ENCODE data around the gene PPIL4.
"Not testable (repeated sequence)": the region's sequence is repeated elsewhere in the genome, so short reads cannot be mapped to it uniquely, and the experiment has no call there.

PPIL4 gene

DNA sequence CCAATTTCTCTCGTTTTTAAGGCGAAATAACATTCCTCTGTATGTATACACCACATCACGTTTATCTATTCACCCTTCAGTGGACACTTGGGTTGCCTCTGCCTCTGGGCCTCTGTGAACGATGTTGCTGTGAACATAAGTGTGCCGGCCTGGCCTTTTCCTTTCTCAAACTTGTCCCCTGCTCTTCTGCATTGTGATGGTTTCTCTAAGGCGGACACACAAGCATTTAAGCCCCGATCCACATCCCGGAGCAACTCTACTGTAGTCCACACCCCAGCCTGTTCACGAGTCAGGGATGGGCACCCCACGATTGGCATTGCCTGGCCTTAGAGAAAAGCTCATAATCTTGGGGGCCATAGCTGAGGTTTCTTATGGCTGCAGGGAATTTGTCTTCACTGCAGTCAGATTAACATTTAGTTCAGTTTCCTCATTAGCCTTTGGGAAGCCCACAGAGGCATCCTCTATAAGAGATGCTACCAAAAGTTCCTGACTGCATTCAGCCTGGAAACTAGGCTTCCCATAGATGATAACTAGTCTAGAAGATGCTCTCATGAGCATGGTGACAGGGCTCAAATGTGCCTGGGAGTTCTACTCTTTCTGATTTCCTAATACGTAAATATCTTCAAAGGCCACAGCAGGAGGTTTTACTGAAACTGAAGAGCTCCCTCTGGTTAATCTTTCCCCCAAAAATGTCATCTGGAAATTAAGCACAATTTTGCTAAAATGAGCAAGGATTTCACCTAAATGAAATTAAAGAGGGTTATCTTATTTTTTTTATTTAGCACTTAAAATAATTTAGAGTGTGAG lies 61.8 kb downstream of the PPIL4 start:
- DNase-seq (ENCODE audit: low spot score) = no peak

DNA sequence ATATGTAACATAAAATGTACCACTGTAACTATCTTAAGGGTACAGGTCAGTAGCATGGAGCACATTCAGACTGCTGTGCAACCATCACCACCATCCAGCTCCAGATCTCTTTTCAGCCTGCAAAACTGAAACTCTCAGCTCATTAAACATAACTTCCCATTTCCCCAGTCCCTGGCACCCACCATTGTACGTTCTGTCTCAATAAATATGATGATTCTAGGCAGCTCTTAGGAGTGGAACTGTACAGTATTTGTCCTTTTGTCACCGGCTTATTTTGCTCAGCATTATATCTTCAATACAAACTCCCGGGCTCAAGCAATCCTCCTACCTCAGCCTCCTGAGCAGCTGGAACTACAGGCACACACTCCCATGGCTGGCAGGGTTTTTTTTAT lies 62.5 kb downstream of the PPIL4 start:
- DNase-seq (ENCODE audit: low spot score) = no peak

DNA sequence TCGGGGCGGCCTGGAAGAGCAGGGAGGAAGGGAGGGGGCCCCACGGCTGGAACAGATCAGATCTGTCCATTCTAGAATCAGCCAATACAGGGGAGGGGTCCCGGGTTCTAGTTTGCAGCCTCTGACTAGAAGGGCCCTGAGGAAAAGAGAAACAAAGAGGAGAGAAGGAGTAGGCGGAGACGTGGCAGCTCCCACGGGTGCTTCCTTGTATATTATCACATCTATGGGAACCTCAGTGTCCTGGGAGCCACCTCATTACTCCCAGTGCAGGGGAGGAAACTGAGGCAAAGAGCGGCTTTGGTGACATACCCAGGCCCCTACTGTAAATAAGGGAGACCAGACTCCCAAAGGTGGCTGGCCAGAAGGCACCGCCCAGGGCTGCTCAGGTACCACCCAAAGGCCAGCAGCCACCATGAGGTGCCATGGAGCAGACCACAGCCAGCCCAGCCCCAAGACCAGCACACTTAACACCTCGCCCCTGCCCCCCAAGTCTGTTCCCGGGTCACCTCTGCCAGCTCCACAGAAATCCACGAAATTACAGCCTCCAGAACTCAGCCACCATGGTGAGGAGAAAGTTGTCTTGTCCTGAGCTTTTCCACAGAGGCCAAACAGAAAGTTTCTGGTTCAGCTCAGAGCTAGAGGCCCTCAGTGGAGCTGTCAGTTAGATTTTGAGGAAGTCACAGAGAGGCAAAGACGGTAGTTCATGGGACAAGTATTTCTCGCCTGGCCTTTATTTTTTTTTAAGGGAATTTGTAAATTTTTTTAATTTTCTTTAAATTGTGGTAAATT lies 63.1 kb downstream of the PPIL4 start:
- no peak for DNase-seq (ENCODE audit: low spot score)

DNA sequence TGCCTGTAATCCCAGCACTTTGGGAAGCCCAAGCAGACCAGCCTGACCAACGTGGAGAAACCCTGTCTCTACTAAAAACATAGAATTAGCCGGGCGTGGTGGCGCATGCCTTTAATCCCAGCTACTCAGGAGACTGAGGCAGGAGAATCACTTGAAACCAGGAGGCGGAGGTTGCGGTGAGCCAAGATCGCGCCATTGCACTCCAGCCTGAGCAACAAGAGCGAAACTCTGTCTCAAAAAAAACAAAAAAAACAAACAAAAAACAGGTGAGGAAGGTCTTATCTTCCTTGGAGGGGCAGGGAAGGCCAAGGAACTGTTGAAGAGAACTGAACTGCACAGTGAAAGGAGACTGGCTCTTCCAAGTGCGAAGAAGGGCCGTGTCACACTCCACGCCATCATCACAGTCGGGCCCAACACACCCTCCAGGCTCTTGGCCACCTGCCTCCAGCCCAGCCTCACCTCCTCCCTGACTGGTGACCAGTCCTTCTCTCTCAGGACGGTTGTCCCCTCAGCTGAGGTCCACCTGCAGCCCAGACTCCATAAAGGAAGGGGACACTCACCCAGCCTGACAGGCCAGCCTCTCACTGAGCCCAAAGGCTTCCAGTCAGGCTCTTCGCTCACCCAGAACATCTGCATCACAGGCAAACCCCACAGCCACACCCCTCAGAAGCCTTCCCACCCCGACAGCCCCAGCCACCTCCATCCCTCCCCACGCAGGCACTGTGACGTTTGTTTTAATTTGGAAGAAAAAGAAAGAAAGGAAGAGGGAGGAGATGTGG lies 65.2 kb downstream of the PPIL4 start:
- no peak for DNase-seq (ENCODE audit: low spot score)

DNA sequence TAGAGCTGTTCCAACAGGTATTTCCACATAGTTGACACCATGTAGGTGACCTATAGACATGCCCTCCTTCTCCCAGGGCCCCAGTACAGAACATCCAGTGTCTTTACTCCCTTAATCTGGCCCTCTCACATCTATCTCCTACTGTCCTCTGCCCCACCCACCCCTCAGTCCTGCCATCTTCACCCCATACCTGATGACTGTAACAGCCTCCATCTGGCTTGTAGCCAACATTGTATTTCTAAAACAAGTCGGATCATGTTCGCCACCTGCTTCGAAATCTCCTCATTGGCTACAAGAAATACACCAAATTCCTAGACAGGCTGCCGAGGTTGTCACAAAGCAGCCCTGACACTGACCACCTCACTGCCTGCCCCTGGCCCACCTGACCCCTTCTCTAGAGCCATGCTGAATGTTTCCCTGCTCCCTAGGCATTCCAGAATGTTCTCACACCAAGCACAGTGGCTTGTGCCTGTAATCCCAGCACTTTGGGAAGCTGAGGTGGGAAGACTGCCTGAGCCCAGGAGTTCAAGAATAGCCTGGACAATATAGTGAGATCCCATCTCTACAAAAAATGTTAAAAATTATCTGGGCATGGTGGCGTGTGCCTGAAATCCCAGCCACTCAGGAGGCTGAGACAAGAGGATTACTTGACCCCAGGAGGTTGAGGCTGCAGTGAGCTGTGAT lies 67.1 kb downstream of the PPIL4 start:
- no peak for DNase-seq (ENCODE audit: low spot score)

DNA sequence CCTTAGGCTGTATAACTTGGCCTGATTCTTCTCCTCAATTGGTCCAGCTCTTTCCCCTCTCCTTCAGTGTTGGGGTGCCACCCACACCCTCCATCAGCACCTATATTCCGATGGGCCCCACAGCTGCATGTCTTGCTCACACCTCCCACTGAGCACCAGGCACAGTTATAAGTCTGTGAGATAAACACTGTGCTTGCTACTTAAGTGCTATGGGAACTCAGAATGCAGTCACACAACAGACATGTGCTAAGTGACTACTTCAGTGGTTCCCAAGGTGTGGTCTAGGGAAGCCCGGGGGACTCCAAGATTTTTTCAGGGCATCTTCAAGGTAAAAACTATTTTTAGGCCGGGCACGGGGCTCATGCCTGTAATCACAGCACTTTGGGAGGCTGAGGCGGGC lies 68.3 kb downstream of the PPIL4 start:
- DNase-seq (ENCODE audit: low spot score) = no peak

DNA sequence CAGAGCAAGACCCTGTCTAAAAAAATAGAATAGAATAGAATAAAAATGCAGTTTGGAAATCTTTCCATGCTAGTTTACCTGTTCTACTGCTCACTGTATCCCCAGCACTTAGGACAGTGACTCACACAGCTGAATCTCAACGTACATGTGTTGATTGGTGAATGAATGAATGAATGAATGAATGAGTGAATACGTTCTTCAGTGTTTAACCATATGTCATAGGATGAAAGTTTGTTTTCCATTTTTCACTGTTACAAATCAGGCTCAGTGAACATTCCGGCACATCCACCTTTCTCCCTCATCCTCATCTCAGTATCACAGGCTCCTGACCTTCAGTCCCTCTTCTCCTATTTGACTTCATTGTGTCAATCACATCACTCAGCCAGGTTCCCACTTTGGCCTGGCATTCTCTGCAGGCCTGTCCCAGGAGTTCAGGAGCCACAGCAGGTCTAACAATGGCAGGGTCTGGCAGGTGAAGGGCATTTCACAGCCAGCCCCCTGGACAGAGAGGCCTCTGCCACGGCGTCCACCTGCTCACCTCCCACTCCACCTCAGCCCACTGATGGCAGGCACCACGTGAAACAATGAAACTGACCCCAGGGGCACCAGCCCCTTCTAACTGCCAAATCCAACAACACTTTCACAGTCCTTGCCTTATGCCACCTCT lies 68.9 kb downstream of the PPIL4 start:
- no peak for DNase-seq (ENCODE audit: low spot score)

DNA sequence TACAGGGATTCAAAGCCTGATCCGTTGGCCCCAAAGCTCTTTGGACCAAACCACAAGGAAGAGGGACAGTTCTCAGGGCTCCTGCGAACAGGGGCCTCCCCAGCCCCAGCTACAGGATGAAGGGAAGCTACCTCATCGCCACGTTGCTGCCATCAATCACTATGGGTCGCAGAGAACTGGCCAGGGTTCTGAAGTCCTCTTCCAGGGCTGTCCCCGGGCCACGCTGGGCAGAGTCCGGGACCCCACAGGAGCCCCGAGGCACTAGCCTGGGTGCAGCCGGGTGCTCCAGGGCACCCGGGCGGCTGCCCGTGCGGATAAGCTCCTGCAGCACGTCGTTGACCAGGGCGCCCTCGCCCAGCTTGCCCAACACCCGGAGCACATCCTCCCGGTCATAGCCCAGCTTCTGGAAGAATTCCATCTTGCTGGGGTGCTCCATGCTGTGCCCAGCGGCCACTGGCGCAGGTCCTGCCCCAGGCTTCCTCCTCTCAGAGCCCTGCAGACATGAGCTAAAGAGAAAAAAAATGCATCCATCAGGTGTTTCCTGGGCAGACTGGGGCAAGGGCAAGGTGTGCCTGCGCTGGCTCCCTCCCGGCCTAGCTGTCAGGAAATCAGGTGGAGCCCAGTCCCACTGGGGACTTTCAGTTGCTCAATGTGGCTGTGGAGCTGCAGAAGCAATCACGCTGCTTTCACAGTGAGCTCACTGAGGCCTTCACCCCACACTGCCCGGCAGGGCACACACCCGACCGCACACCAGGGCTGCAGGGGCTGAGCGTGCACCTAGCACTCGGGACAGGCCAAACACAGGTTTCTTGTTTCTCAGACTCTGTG lies 71.5 kb downstream of the PPIL4 start:
- DNase-seq (ENCODE audit: low spot score) = no peak

DNA sequence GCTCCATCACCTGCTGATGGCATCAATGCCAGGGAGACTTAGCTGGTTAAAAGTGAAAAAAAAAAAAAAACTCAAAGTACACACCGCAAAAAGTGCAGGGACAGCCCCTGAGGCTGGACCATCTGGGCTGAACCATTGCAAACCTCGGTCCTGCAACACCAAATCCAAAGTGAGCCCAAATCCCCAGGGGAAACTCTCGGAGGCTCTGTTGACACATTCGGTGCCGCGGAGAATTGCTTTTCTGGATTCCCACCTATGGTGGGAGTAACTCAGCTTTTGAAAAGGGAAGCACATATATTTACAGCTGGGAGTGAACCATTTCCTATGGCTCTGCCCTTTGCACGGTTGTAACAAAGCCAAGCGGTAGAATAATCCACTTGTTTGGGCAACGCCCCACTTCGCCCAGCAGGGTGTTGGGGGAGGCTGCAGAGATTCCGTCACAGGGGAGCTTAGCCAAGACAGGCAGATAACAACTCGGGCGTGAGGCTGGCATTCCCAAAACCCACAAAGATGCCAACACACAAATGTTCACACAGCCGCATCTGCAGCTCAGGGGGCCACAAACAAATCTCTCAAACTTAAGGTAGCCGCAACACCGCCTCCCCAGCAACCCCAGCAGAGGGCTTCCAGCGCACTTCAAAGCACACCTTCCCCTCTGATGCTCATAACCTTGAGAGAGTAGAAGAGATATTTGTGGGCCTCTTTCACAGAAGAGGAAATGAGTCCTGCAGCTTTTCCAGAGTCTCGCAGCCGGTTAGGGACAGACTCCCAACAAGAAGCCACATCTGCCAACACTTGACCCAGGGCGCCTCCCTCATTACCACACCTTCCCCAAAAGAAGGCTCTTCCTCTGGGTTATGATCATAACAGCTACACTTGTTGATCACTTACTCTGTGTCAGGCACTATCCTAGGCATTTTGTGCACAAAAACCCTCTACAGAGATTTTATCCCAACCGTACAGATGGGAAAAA lies 72.5 kb downstream of the PPIL4 start:
- no peak for DNase-seq (ENCODE audit: low spot score)

DNA sequence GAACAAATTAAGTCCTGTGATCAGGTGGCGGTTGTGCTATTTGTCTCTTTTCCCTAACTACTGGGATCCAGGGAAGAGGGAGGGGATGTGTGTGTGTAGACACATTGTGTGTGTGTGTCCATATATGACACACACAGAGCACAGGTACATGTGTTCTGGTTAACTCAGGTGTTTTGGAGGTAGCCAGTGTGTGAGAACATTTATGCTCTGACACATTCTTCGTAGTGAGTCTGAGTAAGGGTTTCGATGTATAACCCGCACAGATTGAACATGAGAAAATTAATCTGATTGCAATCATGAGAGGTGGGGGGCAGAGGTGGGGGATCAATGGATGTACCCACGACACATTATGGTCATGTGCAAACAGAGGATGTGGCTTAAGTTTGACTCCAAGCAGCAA lies 73.6 kb downstream of the PPIL4 start:
- no peak for DNase-seq (ENCODE audit: low spot score)

DNA sequence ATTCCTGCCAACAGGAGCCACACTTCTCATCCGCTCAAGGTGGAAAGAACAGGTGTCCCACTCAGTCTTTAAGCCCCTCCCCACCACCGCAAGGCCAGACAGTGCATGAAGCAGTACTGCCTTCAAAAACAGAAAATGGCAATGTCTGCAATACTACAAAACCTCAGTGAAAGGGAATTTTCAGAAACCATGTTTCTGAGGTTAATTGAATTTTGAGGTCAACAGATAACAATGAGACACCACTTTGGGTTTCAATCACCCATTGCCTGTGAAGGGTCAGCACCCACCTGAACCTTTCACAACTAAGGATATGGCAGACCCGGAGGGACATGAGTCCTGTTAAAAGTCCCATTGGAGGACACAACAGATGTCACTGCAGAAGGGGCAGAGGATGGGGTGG lies 74.0 kb downstream of the PPIL4 start:
- DNase-seq (ENCODE audit: low spot score) = no peak

DNA sequence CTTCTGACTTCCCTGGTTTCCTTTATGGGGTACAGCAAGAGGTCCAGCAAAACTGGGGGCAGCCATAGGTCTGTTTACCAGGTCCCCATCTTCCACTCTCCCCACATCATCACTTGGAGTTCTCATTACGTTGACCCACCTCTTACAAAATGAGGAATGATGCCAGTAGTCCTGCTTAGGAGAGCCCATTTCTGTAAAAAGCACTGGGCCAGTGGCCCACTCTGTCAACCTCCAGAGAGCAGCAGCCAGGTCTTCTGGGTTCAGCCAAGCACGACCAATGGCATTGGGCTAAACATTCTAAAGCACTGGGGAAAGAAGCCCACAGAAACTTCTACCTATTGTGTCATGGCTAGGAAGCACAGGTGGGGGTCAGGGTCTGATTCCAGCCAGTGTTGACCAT lies 74.9 kb downstream of the PPIL4 start:
- DNase-seq (ENCODE audit: low spot score) = no peak

DNA sequence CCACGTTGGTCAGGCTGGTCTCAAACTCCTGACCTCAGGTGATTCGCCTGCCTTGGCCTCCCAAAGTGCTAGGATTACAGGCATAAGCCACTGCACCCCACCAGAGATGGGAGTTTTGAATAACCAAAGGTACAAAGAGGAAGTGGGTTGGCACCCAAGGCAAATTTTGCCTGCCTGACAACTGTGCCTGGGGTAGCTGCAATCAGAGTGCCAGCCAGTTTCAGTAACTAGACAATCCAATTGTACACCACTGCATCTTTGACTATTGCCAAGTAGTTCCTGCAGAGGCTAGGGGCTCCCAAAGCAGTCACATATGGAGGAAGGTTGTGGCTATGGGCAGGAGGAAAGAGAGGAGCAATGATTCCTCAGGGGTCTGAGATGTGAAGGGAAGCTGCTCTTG lies 77.7 kb downstream of the PPIL4 start:
- DNase-seq (ENCODE audit: low spot score) = no peak

DNA sequence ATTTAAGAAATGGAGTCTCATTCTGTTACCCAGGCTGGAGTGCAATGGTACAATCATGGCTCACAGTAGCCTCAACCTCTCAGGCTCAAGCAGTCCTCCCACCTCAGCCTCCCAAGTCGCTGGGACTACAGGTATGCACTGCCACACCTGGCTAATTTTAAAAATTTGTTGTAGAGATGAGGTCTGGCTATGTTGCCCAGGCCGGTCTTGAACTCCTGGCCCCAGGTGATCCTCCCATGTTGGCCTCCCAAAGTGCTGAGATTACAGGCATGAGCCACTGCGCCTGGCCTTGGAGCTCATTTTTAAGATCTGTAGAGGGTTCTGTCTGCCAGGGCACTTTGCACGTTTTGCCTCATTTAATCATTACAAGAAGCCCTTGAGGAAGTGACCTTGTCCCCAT lies 78.6 kb downstream of the PPIL4 start:
- DNase-seq (ENCODE audit: low spot score) = no peak

DNA sequence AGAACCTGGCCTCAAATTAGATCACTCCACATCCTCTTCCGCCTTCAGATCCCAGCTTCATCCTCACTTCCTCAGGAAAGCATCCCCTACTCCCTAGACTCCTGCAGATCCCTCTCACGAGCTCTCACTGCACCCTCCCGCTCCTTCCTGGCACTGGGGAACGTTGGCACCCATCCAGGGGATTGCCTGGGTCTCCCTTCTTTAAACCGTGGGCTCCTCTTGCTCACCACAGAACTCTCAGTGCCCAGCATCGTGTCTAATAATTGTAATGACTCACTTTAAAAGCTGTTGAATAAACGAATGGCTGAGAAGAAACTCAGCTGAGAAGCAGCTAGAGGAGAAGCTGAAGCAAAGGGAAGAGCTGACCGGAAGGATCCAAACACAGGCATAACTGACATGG lies 81.4 kb downstream of the PPIL4 start:
- DNase-seq (ENCODE audit: low spot score) = no peak

DNA sequence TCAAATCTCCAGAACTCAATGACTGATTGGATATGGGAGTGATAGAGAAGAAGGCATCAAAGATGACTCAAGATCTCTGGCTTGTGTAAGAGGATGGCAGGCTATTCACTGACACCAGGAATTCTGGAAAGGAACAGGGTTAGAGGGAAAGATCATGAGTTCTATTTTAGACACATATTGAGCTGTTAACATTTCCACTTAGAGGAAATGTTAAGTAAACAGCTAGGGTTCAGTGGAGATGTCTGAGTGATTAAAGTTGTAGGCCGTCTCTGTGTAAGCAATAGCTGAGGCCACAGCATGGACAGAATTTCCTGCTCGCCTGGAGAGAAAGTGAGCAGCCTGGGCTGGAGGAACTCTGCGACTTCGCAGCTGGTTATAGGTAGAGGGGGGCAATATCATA lies 82.1 kb downstream of the PPIL4 start:
- no peak for DNase-seq (ENCODE audit: low spot score)

DNA sequence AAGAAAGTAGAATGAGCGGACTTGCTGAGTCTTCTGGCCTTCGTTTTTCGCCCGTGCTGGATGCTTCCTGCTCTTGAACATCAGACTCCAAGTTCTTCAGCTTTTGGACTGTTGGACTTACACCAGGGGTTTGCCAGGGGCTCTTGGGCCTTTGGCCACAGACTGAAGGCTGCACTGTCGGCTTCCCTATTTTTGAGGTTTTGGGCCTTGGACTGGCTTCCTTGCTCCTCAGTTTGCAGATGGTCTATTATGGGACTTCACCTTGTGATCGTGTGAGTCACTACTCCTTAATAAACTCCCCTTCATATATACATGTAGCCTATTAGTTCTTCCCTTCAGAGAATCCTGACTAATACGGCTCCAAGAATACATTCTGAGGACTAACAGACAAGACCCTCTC lies 83.1 kb downstream of the PPIL4 start:
- not testable (repeated sequence) for DNase-seq (ENCODE audit: low spot score)

DNA sequence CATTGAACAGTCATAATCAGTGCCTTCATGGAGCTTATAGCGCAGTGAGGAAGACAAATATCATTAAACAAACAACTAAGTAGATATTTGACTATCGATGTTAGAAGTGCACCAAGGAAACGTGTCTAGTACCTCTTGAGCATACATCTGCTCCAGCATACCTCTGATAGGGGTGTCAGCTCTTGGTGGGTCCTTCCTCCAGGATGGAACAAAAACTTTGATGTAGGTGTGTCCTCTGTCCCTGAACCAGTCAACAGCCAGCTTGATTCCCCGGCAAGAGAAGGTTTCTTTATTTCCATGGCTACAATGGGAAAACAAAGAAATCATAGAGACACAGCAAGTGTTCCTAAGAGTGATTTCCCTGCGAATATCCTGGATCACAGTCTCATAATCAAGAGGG lies 84.2 kb downstream of the PPIL4 start:
- DNase-seq (ENCODE audit: low spot score) = no peak

DNA sequence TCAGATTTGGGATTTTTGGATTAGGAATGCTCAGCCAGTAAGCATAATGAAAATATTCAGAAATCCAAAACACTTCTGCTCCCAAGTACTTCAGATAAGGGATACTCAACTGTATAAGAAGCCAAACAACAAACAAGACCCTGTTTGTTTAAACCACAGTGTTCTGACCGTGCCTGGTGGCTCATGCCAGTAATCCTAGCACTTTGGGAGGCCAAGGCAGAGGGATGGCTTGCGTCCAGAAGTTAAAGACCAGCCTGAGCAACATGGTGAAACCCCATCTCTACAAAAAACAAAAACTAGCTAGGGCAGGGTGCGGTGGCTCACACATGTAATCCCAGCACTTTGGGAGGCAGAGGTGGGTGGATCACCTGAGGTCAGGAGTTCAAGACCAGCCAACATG lies 85.6 kb downstream of the PPIL4 start:
- DNase-seq (ENCODE audit: low spot score) = not testable (repeated sequence)

DNA sequence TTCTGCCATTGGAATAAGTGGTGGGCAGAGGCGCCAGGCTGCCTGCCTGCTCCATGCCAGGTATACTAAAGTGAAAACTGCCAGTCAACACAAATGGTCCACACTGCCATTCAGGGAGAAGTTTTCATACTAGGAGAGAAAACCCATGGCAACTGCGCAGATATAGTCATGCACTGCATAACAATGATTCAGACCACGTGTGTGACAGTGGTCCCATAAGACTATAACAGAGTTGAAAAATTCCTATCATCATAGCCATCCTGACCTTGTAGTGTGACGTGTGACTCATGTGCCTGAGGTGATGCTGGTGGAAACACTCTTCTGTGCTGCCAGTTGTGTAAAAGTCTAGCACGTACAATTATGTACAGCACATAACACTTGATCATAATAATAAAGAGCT lies 86.1 kb downstream of the PPIL4 start:
- DNase-seq (ENCODE audit: low spot score) = no peak

Data from kidney capillary endothelial cell (primary cell).